VCaP (cell line): Measurements from ENCODE around the gene VPS35L.

Experiments
- H3K27ac ChIP-seq: fragments of 450-650 bp; 2 replicates; pipeline ENCODE4 v1.5.1; 2017
- TF ChIP-seq, protein P1 (sequence below): fragments of 450-650 bp; conservative IDR thresholded peaks from 2 replicates; pipeline ENCODE4 v1.5.1; 2017; ENCODE audit warnings: mild to moderate bottlenecking, moderate library complexity

The VPS35L gene

DNA sequence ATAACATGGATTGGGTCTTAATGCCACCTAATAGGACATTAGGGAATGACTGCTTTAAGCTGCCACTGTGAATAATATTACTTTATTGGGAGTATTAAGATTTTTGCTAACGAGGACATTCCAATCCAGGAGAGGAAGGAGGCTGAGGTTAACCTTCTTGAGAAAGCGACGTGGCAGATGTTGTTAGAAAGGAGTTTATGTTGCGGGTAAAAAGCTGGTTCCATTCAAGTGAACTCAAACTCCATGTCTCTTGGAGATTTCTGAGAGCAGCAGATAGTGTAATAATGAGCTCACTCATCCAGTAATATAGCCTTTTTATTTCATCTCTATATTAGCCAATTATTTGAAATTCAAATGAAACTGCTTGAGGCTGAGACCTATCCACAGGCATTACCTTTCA lies 87.0 kb downstream of the VPS35L start:
- TF ChIP-seq, protein P1, sequence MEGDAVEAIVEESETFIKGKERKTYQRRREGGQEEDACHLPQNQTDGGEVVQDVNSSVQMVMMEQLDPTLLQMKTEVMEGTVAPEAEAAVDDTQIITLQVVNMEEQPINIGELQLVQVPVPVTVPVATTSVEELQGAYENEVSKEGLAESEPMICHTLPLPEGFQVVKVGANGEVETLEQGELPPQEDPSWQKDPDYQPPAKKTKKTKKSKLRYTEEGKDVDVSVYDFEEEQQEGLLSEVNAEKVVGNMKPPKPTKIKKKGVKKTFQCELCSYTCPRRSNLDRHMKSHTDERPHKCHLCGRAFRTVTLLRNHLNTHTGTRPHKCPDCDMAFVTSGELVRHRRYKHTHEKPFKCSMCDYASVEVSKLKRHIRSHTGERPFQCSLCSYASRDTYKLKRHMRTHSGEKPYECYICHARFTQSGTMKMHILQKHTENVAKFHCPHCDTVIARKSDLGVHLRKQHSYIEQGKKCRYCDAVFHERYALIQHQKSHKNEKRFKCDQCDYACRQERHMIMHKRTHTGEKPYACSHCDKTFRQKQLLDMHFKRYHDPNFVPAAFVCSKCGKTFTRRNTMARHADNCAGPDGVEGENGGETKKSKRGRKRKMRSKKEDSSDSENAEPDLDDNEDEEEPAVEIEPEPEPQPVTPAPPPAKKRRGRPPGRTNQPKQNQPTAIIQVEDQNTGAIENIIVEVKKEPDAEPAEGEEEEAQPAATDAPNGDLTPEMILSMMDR: no peak

DNA sequence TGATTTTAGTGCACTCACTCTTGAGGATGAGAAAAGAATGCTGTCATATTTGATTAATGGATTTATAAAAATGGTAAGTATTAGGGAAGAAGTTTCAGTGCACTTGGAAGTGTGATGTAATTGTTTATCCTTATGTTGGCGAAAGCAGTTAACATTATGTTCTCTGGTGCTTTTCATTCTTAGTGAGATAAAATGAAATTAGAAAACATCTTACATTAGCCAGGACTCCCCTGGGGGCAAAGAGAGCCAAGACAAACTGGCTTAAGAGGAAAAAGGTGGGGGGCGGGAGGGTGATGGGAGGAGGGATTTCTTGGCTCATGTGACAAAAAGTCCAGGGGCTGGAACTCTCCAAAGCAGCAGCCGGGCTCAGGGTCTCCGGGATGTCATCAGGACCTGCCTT lies 89.4 kb downstream of the VPS35L start:
- no peak overlapping the region for H3K27ac ChIP-seq
- TF ChIP-seq, protein P1: no peak

More for the DNA sequence above, 87.0 kb downstream of the VPS35L start:
- H3K27ac ChIP-seq: no peak overlapping the region

DNA sequence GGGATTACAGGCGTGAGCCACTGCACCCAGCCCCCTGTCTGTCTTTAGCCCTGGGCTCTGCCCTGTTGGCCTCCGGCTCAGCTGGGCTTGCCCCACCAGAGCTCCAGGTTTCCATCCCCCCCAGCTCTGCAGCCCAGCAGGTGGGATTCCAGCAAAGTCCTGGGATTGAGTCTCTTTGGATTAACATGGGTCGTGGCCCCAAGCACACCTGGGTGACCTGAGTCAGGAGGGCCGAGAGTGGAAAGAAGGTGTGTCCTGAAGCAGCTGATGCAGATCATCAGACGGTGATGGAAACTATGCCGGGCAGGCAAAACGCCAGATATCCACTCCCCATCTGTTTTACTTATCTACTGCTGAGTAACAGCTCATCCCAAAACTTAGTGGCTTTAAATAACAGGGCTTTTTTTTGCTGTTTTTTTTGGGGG lies 90.1 kb downstream of the VPS35L start:
- TF ChIP-seq, protein P1: no peak
- H3K27ac ChIP-seq: no peak overlapping the region

DNA sequence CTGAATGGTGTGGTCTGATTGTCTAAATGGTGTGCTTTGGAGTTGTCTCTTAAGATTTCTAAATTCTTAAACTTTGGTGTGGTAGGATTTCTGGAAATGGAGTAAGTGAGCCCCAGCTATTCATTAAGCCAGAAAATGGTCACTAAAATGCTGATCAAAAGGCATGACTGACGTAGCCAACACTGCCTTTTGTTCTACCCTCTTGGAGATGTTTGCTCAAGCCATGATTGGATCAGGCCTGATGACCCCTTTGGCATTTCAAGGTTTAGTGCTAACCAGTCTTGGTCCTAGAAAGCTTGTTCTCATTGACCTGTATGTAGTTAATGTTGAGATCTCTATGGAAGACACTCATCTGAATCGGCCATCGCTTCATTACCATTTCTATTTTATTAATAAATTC lies 94.5 kb downstream of the VPS35L start:
- no peak overlapping the region for H3K27ac ChIP-seq
- TF ChIP-seq, protein P1: no peak

DNA sequence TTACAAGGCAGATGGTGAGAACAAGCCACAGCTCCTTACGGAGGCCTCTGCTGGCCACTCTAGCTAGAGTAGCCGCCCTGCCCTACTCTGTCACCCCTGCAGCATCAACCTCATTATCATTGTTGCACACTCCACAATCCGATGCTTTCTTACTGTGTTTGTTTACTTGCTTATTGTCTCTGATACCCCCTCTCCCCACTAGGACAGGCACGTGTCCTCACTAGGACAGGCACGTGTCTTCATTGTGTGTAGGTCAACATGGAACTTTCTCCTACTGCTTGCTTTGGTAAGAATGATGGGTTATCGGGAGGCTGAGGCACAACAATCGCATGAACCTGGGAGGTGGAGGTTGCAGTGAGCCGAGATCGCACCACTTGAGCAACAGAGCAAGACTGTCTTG lies 98.6 kb downstream of the VPS35L start:
- TF ChIP-seq, protein P1: no peak
- no peak overlapping the region for H3K27ac ChIP-seq

DNA sequence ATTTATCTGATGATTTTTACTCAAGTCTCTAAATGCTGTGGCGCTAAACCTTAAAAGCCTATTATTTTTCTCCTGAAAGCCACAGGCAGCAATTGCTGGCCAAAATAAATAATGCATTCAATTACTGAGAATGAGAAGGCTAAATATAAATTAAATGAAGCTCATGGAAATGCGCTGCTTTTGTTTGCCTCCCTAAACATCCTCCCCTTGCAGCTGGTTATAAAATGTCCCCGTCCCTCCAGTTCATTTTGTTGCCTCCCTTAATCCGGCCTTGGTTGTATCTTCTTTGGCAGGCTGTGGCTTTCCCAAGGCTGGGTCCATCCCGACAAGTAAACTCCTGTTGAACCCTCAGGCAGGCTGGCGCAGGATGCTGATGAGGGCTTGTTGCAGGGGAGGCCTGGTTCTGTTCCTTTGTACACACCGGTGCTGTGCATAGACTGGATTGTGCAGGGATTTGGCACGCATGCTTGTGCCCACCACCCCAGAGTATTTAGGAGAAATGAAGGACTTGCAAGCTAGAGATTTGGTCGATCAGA lies 99.8 kb downstream of the VPS35L start:
- TF ChIP-seq, protein P1: no peak
- H3K27ac ChIP-seq: no peak overlapping the region

DNA sequence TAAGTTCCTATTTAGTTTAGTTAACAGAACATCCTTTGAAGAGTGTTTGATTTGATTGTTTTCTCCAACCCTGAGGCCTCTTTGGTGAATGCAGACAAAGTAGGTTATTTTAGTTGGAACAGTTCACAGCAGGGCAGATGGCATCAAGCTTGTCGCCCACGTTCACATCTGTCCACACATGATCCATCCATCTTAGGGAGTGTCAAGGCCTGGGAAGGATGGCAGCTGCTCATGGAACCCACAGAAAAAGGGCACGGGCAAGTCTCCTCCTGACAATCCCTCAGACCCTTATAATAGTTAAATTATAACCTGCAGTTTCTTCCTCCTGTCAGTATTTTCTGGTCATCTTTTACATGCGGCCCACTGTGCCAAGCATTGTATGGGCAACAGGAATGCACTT lies 102.3 kb downstream of the VPS35L start:
- TF ChIP-seq, protein P1: no peak
- H3K27ac ChIP-seq: no peak overlapping the region
